Ovary (tissue), 3 donors: ENCODE results near the gene AOAH.

Experiments used
- CTCF ChIP-seq, 3 donors: fragments of 450-650 bp in 2 of 3; fragments of 200-600 bp in 1 of 3; IDR thresholded peaks; one replicate each; pipeline versions ENCODE4 v1.5.1 to v1.8.0; 2016 to 2022; ENCODE audit warnings: antibody characterized with exemption in 3 of 3, mild to moderate bottlenecking in 1 of 3
- EP300 ChIP-seq: sonication (generic); formaldehyde crosslinking; IDR thresholded peaks from one replicate; pipeline ENCODE4 v1.6.1; 2017; ENCODE audit warnings: antibody characterized with exemption
- POLR2A ChIP-seq: fragments of 450-650 bp; IDR thresholded peaks from one replicate; pipeline ENCODE4 v1.6.1; 2017; ENCODE audit warnings: antibody characterized with exemption, mild to moderate bottlenecking, moderate library complexity
- donor health status: DM: no; HTN: no; CAD: no.

GRCh38 chr7:36533717-36534116 lies 190.6 kb downstream of the AOAH start:
- TF ChIP-seq CTCF (IDR thresholded peaks at IDR 0.05): no peak
- no peak for TF ChIP-seq POLR2A
- no peak for TF ChIP-seq EP300
